GM10248 (cell line): ENCODE measurements around the gene SNX19.

Source experiments
- CTCF ChIA-PET: fragments of 300-600 bp; sonication (Branson Sonifier 250); formaldehyde crosslinking; extraction: SDS; loops from one replicate; lab custom pipeline; 2021; ENCODE audit warnings: antibody characterized with exemption; lab: Yijun Ruan, JAX
- POLR2A ChIA-PET: fragments of 350-650 bp; sonication (Branson Sonifier 250); formaldehyde crosslinking; extraction: SDS; loops from one replicate; lab custom pipeline; 2020; ENCODE audit warnings: antibody characterized with exemption; lab: Yijun Ruan, JAX
- DNase-seq: peaks from one replicate; pipeline ENCODE4 v3.0.0; 2012; ENCODE audit errors: extremely low spot score
- CTCF ChIP-seq: IDR thresholded peaks from 2 replicates; pipeline ENCODE4 v1.5.1; 2012; ENCODE audit warnings: mild to moderate bottlenecking, low read depth; ENCODE audit errors: extremely low read depth, missing control alignments, control extremely low read depth

The SNX19 gene

GRCh38 chr11:130876931-130877915 is 39.1 kb downstream of the SNX19 start:
- CTCF ChIA-PET, result interaction anchor here (1.0 to 8.5 kb wide), 8 partner anchors 9 to 446 kb away, joined by 3 to 77 read pairs (median 6); partner anchors contain the start of gene SNX19
- no peak for DNase-seq

GRCh38 chr11:130876100-130876499 is 40.2 kb downstream of the SNX19 start:
- TF ChIP-seq CTCF, result no peak
- ChIA-PET CTCF (interaction anchor here (1.0 to 8.5 kb wide), 6 partner anchors 14 to 663 kb away, joined by 3 to 77 read pairs (median 7); no protein-coding TSS in a partner anchor), POLR2A (no interaction called here)

More at GRCh38 chr11:130876931-130877915, 39.1 kb downstream of the SNX19 start:
- POLR2A ChIA-PET, result no interaction called here
- no peak for TF ChIP-seq CTCF

GRCh38 chr11:130874955-130875531 is 41.2 kb downstream of the SNX19 start:
- DNase-seq, result no peak
- ChIA-PET POLR2A (no interaction called here), CTCF (interaction anchor here (1.3 to 8.5 kb wide), 3 partner anchors 13 to 662 kb away, joined by 3 to 77 read pairs (median 4); no protein-coding TSS in a partner anchor)
- no peak for TF ChIP-seq CTCF

More at GRCh38 chr11:130876100-130876499, 40.2 kb downstream of the SNX19 start:
- no peak for DNase-seq

- ChIA-PET POLR2A (no interaction called here), CTCF (interaction anchor here (1.3 to 8.5 kb wide), 2 partner anchors 13 to 19 kb away, joined by 3 to 77 read pairs; no protein-coding TSS in a partner anchor)
- no peak for DNase-seq
- no peak for TF ChIP-seq CTCF
Observed at GRCh38 chr11:130874396-130874795, 41.9 kb downstream of the SNX19 start.

GRCh38 chr11:130873761-130874160 is 42.5 kb downstream of the SNX19 start:
- TF ChIP-seq CTCF, result no peak
- DNase-seq, result no peak
- ChIA-PET CTCF (interaction anchor here (8.5 to 17.6 kb wide), 2 partner anchors 12 to 437 kb away, joined by 77 to 447 read pairs; partner anchors contain the start of gene ADAMTS8), POLR2A (no interaction called here)

GRCh38 chr11:130872981-130873380 is 43.3 kb downstream of the SNX19 start:
- POLR2A ChIA-PET, result no interaction called here

More at GRCh38 chr11:130872981-130873380, 43.3 kb downstream of the SNX19 start:
- no peak for DNase-seq
- no peak for TF ChIP-seq CTCF
- CTCF ChIA-PET, result interaction anchor here (8.5 to 17.6 kb wide), 2 partner anchors 11 to 436 kb away, joined by 77 to 447 read pairs; partner anchors contain the start of gene ADAMTS8
